HepG2 (cell line): ENCODE data around the gene TRPV5. TPM values are rescaled to one million over a fixed set of nuclear protein-coding genes. Genes with fewer than 3 reads are reported as not detected.

Experiments used
- ATAC-seq: fragments of 200-7000 bp; cut with Tn5 transposase; 3 replicates; pipeline ENCODE4 v1.9.1; 2020; ENCODE audit warnings: mild to moderate bottlenecking, moderate library complexity
- BruUV-seq: library from RNA; stranded (reverse); fragments of 400-500 nt; replicated peaks from 2 replicates; lab custom pipeline; 2021; lab: Mats Ljungman, UMichigan
- CTCF ChIA-PET: fragments of 300-600 bp; formaldehyde crosslinking; extraction: SDS; loops from one replicate; lab custom pipeline; 2021; ENCODE audit warnings: low total read pairs, inconsistent platforms, low intra/inter-chr PET ratio; lab: Yijun Ruan, JAX
- POLR2A ChIA-PET: fragments of 350-600 bp; sonication (Branson Sonifier 250); formaldehyde crosslinking; loops from one replicate; lab custom pipeline; 2020; ENCODE audit warnings: antibody characterized with exemption, inconsistent platforms; lab: Yijun Ruan, JAX
- DNase-seq: peaks from one replicate; pipeline ENCODE4 v3.0.0-alpha.2; 2015; ENCODE audit warnings: low spot score
- FAIRE-seq: peaks from 3 replicates; lab custom pipeline; 2011; peaks lifted over from hg19 to GRCh38; lab: Jason Lieb, UNC
- H2AFZ ChIP-seq: one replicate; pipeline ENCODE4 v1.6.1; 2011; ENCODE audit warnings: low read length, inconsistent platforms
- H3K27ac ChIP-seq: fragments of 300-600 bp; 3 replicates; pipeline ENCODE4 v1.8.0; 2011; ENCODE audit warnings: mixed run types, mild to moderate bottlenecking, mixed read lengths, low read length, inconsistent platforms; ENCODE audit not compliant: insufficient read depth; ENCODE audit errors: extremely low read length
- H3K27me3 ChIP-seq, 2 experiments: fragments of 200-600 bp in 1 of 2; 2 replicates in 1 of 2; 3 replicates in 1 of 2; pipeline versions ENCODE4 v1.6.0 to v1.8.0; 2011; ENCODE audit warnings: low read length in 2 of 2, mild to moderate bottlenecking in 2 of 2, moderate library complexity in 2 of 2, inconsistent platforms in 1 of 2; ENCODE audit not compliant: insufficient read depth in 2 of 2, control insufficient read depth in 1 of 2
- H3K36me3 ChIP-seq, 2 experiments: fragments of 200-600 bp in 1 of 2; replicated peaks in 1 of 2; 2 replicates in 1 of 2; 3 replicates in 1 of 2; pipeline versions ENCODE4 v1.5.1 to v1.8.0; 2011; ENCODE audit warnings: low read length in 2 of 2, inconsistent platforms in 1 of 2; ENCODE audit not compliant: insufficient read depth in 2 of 2, control insufficient read depth in 1 of 2
- H3K4me1 ChIP-seq: 2 replicates; pipeline ENCODE4 v1.5.1; 2012; ENCODE audit warnings: low read length, inconsistent platforms; ENCODE audit not compliant: insufficient read depth
- H3K4me2 ChIP-seq: 2 replicates; pipeline ENCODE4 v1.6.0; 2011; ENCODE audit warnings: low read depth, low read length, inconsistent platforms
- H3K4me3 ChIP-seq, 3 experiments: fragments of 200-600 bp in 1 of 3; sonication (generic), shearing (Covaris generic) in 1 of 3; replicated peaks in 1 of 3; 2 replicates each; pipeline ENCODE4 v1.5.1; 2011 to 2016; ENCODE audit warnings: low read length in 3 of 3, inconsistent platforms in 2 of 3, low read depth in 2 of 3, mild to moderate bottlenecking in 2 of 3, control low read depth in 1 of 3, mixed read lengths in 1 of 3; ENCODE audit not compliant: insufficient read depth in 1 of 3
- H3K79me2 ChIP-seq: one replicate; pipeline ENCODE4 v1.6.1; 2011; ENCODE audit warnings: low read length, inconsistent platforms; ENCODE audit not compliant: insufficient read depth
- H3K9ac ChIP-seq: 2 replicates; pipeline ENCODE4 v1.6.0; 2011; ENCODE audit warnings: mild to moderate bottlenecking, low read depth, low read length, inconsistent platforms; ENCODE audit not compliant: insufficient read depth
- H3K9me3 ChIP-seq: 2 replicates; pipeline ENCODE4 v1.5.1; 2012; ENCODE audit warnings: mild to moderate bottlenecking, low read length
- H4K20me1 ChIP-seq: 2 replicates; pipeline ENCODE4 v1.6.0; 2011; ENCODE audit warnings: inconsistent platforms, mild to moderate bottlenecking, low read length, moderate library complexity; ENCODE audit not compliant: insufficient read depth
- AHR ChIP-seq: IDR thresholded peaks from 2 replicates; pipeline ENCODE4 v1.6.1; 2018; ENCODE audit warnings: missing genetic modification reagents, missing compliant biosample characterization
- CBX5 ChIP-seq: sonication (generic); formaldehyde crosslinking; IDR thresholded peaks from 2 replicates; pipeline ENCODE4 v1.4.0; 2020; ENCODE audit warnings: missing genetic modification reagents, borderline replicate concordance
- JUND ChIP-seq: sonication (generic); formaldehyde crosslinking; IDR thresholded peaks from 2 replicates; pipeline ENCODE4 v1.8.0; 2022; ENCODE audit warnings: mild to moderate bottlenecking, missing genetic modification reagents
- PCBP2 ChIP-seq: fragments of 200-400 bp; formaldehyde crosslinking; optimal IDR thresholded peaks from 2 replicates; pipeline ENCODE3; 2018; ENCODE audit warnings: low read length, low read depth; ENCODE audit not compliant: poor library complexity, severe bottlenecking
- SOX13 ChIP-seq, 3 experiments: fragments of 450-650 bp in 1 of 3; sonication (generic) in 1 of 3; formaldehyde crosslinking in 1 of 3; IDR thresholded peaks in 2 of 3; conservative IDR thresholded peaks in 1 of 3; 2 replicates each; pipeline versions ENCODE4 v1.5.0 to v1.6.1; 2016 to 2020; ENCODE audit warnings: antibody characterized with exemption in 1 of 3, mild to moderate bottlenecking in 1 of 3, missing compliant biosample characterization in 1 of 3, missing genetic modification reagents in 1 of 3, moderate library complexity in 1 of 3
- ZBTB3 ChIP-seq: sonication (generic); formaldehyde crosslinking; IDR thresholded peaks from 2 replicates; pipeline ENCODE4 v1.4.0; 2020; ENCODE audit warnings: low read depth, mild to moderate bottlenecking, moderate library complexity, missing genetic modification reagents, borderline replicate concordance
- ZFP36 ChIP-seq: fragments of 150-350 bp; IDR thresholded peaks from 2 replicates; pipeline ENCODE4 v1.6.1; 2018; ENCODE audit warnings: borderline replicate concordance, low read length, low read depth; ENCODE audit not compliant: partially characterized antibody
- ZIK1 ChIP-seq: sonication (generic); formaldehyde crosslinking; IDR thresholded peaks from 2 replicates; pipeline ENCODE4 v1.5.0; 2020; ENCODE audit warnings: mild to moderate bottlenecking, low read depth, missing genetic modification reagents, borderline replicate concordance
- ZNF101 ChIP-seq: sonication (generic); formaldehyde crosslinking; IDR thresholded peaks from 2 replicates; pipeline ENCODE4 v1.4.0; 2020; ENCODE audit warnings: mild to moderate bottlenecking, low read depth, missing genetic modification reagents, borderline replicate concordance
- ZNF770 ChIP-seq: sonication (generic); formaldehyde crosslinking; IDR thresholded peaks from 2 replicates; pipeline ENCODE4 v1.5.0; 2020; ENCODE audit warnings: mild to moderate bottlenecking, missing genetic modification reagents
- WGBS: methylation state at CpG from one replicate; pipeline ENCODE4 v1.1.6; 2017; ENCODE audit warnings: low lambda C conversion rate; 5-methylcytosine and 5-hydroxymethylcytosine counted together
- in situ Hi-C: cut with HindIII; loops from 2 replicates; pipeline ENCODE4 v1.10.0; 2017; ENCODE audit warnings: low pct_unique_long_range_greater_than_20kb; ENCODE audit not compliant: extremely low pct_ligation_motif_present
- intact Hi-C: fragments of 100-400 bp; cut with micrococcal nuclease; formaldehyde crosslinking; loops from one replicate; pipeline ENCODE4 v1.10.0; 2022; ENCODE audit not compliant: unreplicated experiment
- polyA plus RNA-seq, 8 experiments: library from polyadenylated mRNA; depleted of rRNA in 3 of 8; stranded (reverse) in 7 of 8; unstranded in 1 of 8; fragments of >200 nt; fragmentation: Illumina TruSeq in 4 of 8; extraction: Trizol in 4 of 8; gene quantifications; 2 replicates each; pipeline versions ENCODE4 v1.2.1 to v1.2.3, GENCODE V29; 2011 to 2016; ENCODE audit warnings: low read depth in 4 of 8, missing spikeins in 1 of 8, mixed read lengths in 1 of 8; ENCODE audit not compliant: insufficient read depth in 1 of 8
- total RNA-seq, 5 experiments: library from RNA; depleted of rRNA; stranded (reverse); fragments of >200 nt; fragmentation: Illumina TruSeq; extraction: Trizol; gene quantifications; 2 replicates each; pipeline ENCODE4 v1.2.3, GENCODE V29; 2016; ENCODE audit warnings: low read depth in 1 of 5
- TF ChIP-seq, protein P1 (sequence below): fragments of 450-650 bp; IDR thresholded peaks from 2 replicates; pipeline ENCODE4 v1.6.1; 2017; ENCODE audit warnings: mild to moderate bottlenecking

The TRPV5 gene
- total and polyA plus RNA-seq, 2 of the 13 experiments (the other 11 are each of a cell fraction or from before 2014, with no cell fraction given), result not detected

GRCh38 chr7:142881586-142882337, 51.8 kb downstream of the TRPV5 start:
- FAIRE-seq, result no peak
- Histone ChIP-seq H3K27ac (no peak overlapping the region), H3K4me3 (no peak overlapping the region), H3K4me2 (no peak overlapping the region), H3K9ac (no peak overlapping the region), H3K79me2 (no peaks in the 10 kb centered on the region), H3K4me1 (no peaks in the 10 kb centered on the region), H4K20me1 (no peaks in the 10 kb centered on the region), H3K36me3 (no peaks in the 10 kb centered on the region), H2AFZ (no peak overlapping the region), H3K27me3 (peaks cover 1 to 18% of the 10 kb centered on the region in 2 experiments; a peak in 3 of 5 replicates), H3K9me3 (no peaks in the 10 kb centered on the region)
- in situ Hi-C loops, result no loop called here
- CTCF ChIA-PET, result no interaction called here
- no peak for DNase-seq
- WGBS, result 35% methylated on average over 9 of the region's 9 CpGs
- intact Hi-C loops, result loop anchor here (10.0 kb wide), 1 partner anchor 123 kb away; no protein-coding TSS in a partner anchor
- TF ChIP-seq ZIK1 (no peak), AHR (no peak), ZFP36 (no peak), ZNF101 (CRISPR knock-in tag) (no peak), ZNF770 (CRISPR knock-in tag) (no peak), JUND (no peak), ZBTB3 (no peak), SOX13 (IDR thresholded peaks at IDR 0.05) (no peak), SOX13 (CRISPR knock-in tag; conservative IDR thresholded peaks at IDR 0.05 in 1 of 2, IDR thresholded peaks at IDR 0.05 in 1 of 2) (no peak), PCBP2 (no peak), CBX5 (CRISPR knock-in tag) (no peak)
- TF ChIP-seq, protein P1, sequence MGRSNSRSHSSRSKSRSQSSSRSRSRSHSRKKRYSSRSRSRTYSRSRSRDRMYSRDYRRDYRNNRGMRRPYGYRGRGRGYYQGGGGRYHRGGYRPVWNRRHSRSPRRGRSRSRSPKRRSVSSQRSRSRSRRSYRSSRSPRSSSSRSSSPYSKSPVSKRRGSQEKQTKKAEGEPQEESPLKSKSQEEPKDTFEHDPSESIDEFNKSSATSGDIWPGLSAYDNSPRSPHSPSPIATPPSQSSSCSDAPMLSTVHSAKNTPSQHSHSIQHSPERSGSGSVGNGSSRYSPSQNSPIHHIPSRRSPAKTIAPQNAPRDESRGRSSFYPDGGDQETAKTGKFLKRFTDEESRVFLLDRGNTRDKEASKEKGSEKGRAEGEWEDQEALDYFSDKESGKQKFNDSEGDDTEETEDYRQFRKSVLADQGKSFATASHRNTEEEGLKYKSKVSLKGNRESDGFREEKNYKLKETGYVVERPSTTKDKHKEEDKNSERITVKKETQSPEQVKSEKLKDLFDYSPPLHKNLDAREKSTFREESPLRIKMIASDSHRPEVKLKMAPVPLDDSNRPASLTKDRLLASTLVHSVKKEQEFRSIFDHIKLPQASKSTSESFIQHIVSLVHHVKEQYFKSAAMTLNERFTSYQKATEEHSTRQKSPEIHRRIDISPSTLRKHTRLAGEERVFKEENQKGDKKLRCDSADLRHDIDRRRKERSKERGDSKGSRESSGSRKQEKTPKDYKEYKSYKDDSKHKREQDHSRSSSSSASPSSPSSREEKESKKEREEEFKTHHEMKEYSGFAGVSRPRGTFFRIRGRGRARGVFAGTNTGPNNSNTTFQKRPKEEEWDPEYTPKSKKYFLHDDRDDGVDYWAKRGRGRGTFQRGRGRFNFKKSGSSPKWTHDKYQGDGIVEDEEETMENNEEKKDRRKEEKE, result no peak
- ATAC-seq, result no peak
- POLR2A ChIA-PET, result no interaction called here
- BruUV-seq, result no TSS peak
